Measurements from ENCODE around the gene COL11A2.

The COL11A2 gene

GRCh38 chr6:33199687-33200218, 7.5 kb upstream of the COL11A2 start:
- Histone ChIP-seq H3K9me2 (replicated peaks; ENCODE audit: insufficient read depth, low read length) (no peaks in the 10 kb centered on the region), H3K79me2 (ENCODE audit: insufficient read depth, low read length) (peaks cover 33% of the 10 kb centered on the region), H3K27ac (ENCODE audit: low read depth, low read length) (peak overlapping the region; percentile 83), H2AFZ (ENCODE audit: low read depth, low read length, severe bottlenecking) (peak overlapping the region; percentile 9), H3K9me3 (ENCODE audit: insufficient read depth, low read length) (no peaks in the 10 kb centered on the region), H3K4me2 (ENCODE audit: low read depth, low read length, poor library complexity, severe bottlenecking) (peak overlapping the region; percentile 73), H4K20me1 (ENCODE audit: low read depth, low read length) (no peaks in the 10 kb centered on the region), H3K36me3 (ENCODE audit: low read length) (peaks cover 13% of the 10 kb centered on the region), H3F3A (ENCODE audit: insufficient read depth) (peaks cover 39% of the 10 kb centered on the region), H3K9ac (ENCODE audit: low read length) (peak overlapping the region; percentile 85), H3K4me3 (ENCODE audit: insufficient read depth, low read length, poor library complexity, severe bottlenecking) (peak overlapping the region; percentile 97), H3K27me3 (ENCODE audit: low read length) (no peaks in the 10 kb centered on the region)
- TF ChIP-seq EZH2phosphoT487 (conservative IDR thresholded peaks at IDR 0.05; ENCODE audit: low read length) (no peak), CTCF (IDR thresholded peaks at IDR 0.05; ENCODE audit: insufficient read depth, low read length, poor library complexity, severe bottlenecking) (no peak)

- peaks cover 33% of the 10 kb centered on the region for H3K79me2 ChIP-seq (ENCODE audit: insufficient read depth, low read length)
- peak overlapping the region; percentile 85 for H3K9ac ChIP-seq (ENCODE audit: low read length)
- H3K27ac ChIP-seq (ENCODE audit: low read depth, low read length): peak overlapping the region; percentile 83; the same call in 1 of the 2 replicates
- H3K9me3 ChIP-seq (ENCODE audit: insufficient read depth, low read length): no peaks in the 10 kb centered on the region
- peak overlapping the region; percentile 73 for H3K4me2 ChIP-seq (ENCODE audit: low read depth, low read length, poor library complexity, severe bottlenecking)
- peaks cover 37% of the 10 kb centered on the region for H3F3A ChIP-seq (ENCODE audit: insufficient read depth)
- H3K36me3 ChIP-seq (ENCODE audit: low read length): peaks cover 13% of the 10 kb centered on the region
- no peaks in the 10 kb centered on the region for H4K20me1 ChIP-seq (ENCODE audit: low read depth, low read length)
- H3K27me3 ChIP-seq (ENCODE audit: low read length): no peaks in the 10 kb centered on the region
- peak overlapping the region; percentile 97 for H3K4me3 ChIP-seq (ENCODE audit: insufficient read depth, low read length, poor library complexity, severe bottlenecking)
- TF ChIP-seq CTCF (IDR thresholded peaks at IDR 0.05; ENCODE audit: insufficient read depth, low read length, poor library complexity, severe bottlenecking): no peak
- TF ChIP-seq EZH2phosphoT487 (conservative IDR thresholded peaks at IDR 0.05; ENCODE audit: low read length): no peak
- no peaks in the 10 kb centered on the region for H3K9me2 ChIP-seq (replicated peaks; ENCODE audit: insufficient read depth, low read length)
- no peak overlapping the region for H2AFZ ChIP-seq (ENCODE audit: low read depth, low read length, severe bottlenecking)
Observed at GRCh38 chr6:33198853-33199436, 6.7 kb upstream of the COL11A2 start.

GRCh38 chr6:33198159-33198852, 6.0 kb upstream of the COL11A2 start:
- H4K20me1 ChIP-seq (ENCODE audit: low read depth, low read length): no peaks in the 10 kb centered on the region
- peak overlapping the region; percentile 73 for H3K4me2 ChIP-seq (ENCODE audit: low read depth, low read length, poor library complexity, severe bottlenecking)
- H3K4me3 ChIP-seq (ENCODE audit: insufficient read depth, low read length, poor library complexity, severe bottlenecking): no peak overlapping the region
- H3K9me2 ChIP-seq (replicated peaks; ENCODE audit: insufficient read depth, low read length): no peaks in the 10 kb centered on the region
- no peaks in the 10 kb centered on the region for H3K9me3 ChIP-seq (ENCODE audit: insufficient read depth, low read length)
- H3K36me3 ChIP-seq (ENCODE audit: low read length): peaks cover 13% of the 10 kb centered on the region
- peaks cover 30% of the 10 kb centered on the region for H3F3A ChIP-seq (ENCODE audit: insufficient read depth)
- H2AFZ ChIP-seq (ENCODE audit: low read depth, low read length, severe bottlenecking): no peak overlapping the region
- H3K27ac ChIP-seq (ENCODE audit: low read depth, low read length): 0 out of 2 replicates have a peak overlapping the region, but pooled peaks have one; percentile 2
- peaks cover 33% of the 10 kb centered on the region for H3K79me2 ChIP-seq (ENCODE audit: insufficient read depth, low read length)
- no peaks in the 10 kb centered on the region for H3K27me3 ChIP-seq (ENCODE audit: low read length)
- TF ChIP-seq EZH2phosphoT487 (conservative IDR thresholded peaks at IDR 0.05; ENCODE audit: low read length) (no peak), CTCF (IDR thresholded peaks at IDR 0.05; ENCODE audit: insufficient read depth, low read length, poor library complexity, severe bottlenecking) (no peak)
- no peak overlapping the region for H3K9ac ChIP-seq (ENCODE audit: low read length)

Measured in SU-DHL-6 (cell line).